ENCODE data around the gene SYT7.

The SYT7 gene

GRCh38 chr11:61535998-61536675 lies 44.7 kb downstream of the SYT7 start:
- no peak for DNase-seq (ENCODE audit: low spot score)

- DNase-seq (ENCODE audit: low spot score): no peak
Observed at GRCh38 chr11:61534933-61535839, 45.7 kb downstream of the SYT7 start.

- no peak for DNase-seq (ENCODE audit: low spot score)
Observed at GRCh38 chr11:61534025-61534932, 46.6 kb downstream of the SYT7 start.

- peak; percentile 18 for DNase-seq (ENCODE audit: low spot score)
Observed at GRCh38 chr11:61533401-61533800, 47.5 kb downstream of the SYT7 start.

- no peak for DNase-seq (ENCODE audit: low spot score)
Observed at GRCh38 chr11:61533039-61533375, 47.9 kb downstream of the SYT7 start.

- DNase-seq (ENCODE audit: low spot score): peak; percentile 54
Observed at GRCh38 chr11:61532134-61533038, 48.5 kb downstream of the SYT7 start.

- DNase-seq (ENCODE audit: low spot score): no peak
Observed at GRCh38 chr11:61531044-61531443, 49.8 kb downstream of the SYT7 start.

- DNase-seq (ENCODE audit: low spot score): peak; percentile 39
Observed at GRCh38 chr11:61529537-61530225, 51.2 kb downstream of the SYT7 start.

- no peak for DNase-seq (ENCODE audit: low spot score)
Observed at GRCh38 chr11:61528114-61528513, 52.8 kb downstream of the SYT7 start.

GRCh38 chr11:61526956-61527731 lies 53.7 kb downstream of the SYT7 start:
- DNase-seq (ENCODE audit: low spot score): no peak

GRCh38 chr11:61526229-61526628 lies 54.6 kb downstream of the SYT7 start:
- no peak for DNase-seq (ENCODE audit: low spot score)

GRCh38 chr11:61524963-61525587 lies 55.8 kb downstream of the SYT7 start:
- no peak for DNase-seq (ENCODE audit: low spot score)

- DNase-seq (ENCODE audit: low spot score): no peak
Observed at GRCh38 chr11:61524446-61524845, 56.4 kb downstream of the SYT7 start.

GRCh38 chr11:61522881-61523280 lies 58.0 kb downstream of the SYT7 start:
- DNase-seq (ENCODE audit: low spot score): no peak

- DNase-seq (ENCODE audit: low spot score): no peak
Observed at GRCh38 chr11:61518032-61518795, 62.7 kb downstream of the SYT7 start.

GRCh38 chr11:61516675-61517572 lies 64.0 kb downstream of the SYT7 start:
- peak; percentile 13 for DNase-seq (ENCODE audit: low spot score)

- DNase-seq (ENCODE audit: low spot score): no peak
Observed at GRCh38 chr11:61516191-61516590, 64.7 kb downstream of the SYT7 start.

GRCh38 chr11:61515686-61516085 lies 65.2 kb downstream of the SYT7 start:
- DNase-seq (ENCODE audit: low spot score): no peak
